Measurements from ENCODE around the gene COLEC11. TPM values are rescaled to one million over a fixed set of nuclear protein-coding genes. Genes with fewer than 3 reads are reported as not detected.

Gene COLEC11
- polyA plus RNA-seq, 1 donor (not counting 4 experiments of a cell fraction or from before 2014, with no cell fraction given) = not detected

DNA sequence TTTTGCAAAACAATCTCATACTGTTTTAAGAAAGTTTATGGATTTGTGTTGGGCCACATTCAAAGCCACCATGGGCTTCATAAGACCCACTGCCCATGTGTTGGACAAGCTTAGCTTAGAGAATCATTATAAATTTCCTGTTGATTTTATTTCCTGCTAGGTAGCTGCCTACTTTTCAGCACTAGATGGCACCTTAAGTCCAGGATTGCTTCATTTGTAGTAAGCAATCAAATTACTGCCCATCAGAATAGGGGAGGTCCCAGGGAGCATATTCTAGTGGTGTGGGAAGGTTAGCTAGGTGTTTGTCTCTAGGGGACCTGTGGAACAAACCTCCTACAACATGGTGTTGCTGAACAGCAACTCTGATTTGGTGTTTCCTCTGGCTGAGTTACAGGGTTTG is 97.5 kb downstream of the COLEC11 start:
- Histone ChIP-seq H3K4me1 (ENCODE audit: control insufficient read depth, extremely low read depth, insufficient read depth, low read length) (no peaks in the 10 kb centered on the region), H3K9me1 (ENCODE audit: control insufficient read depth, extremely low read depth, insufficient read depth, low read length) (no peaks in the 10 kb centered on the region), H3K27ac (ENCODE audit: control insufficient read depth, insufficient read depth, low read length) (no peak overlapping the region), H3K9me3 (ENCODE audit: control insufficient read depth, low read depth, low read length) (no peaks in the 10 kb centered on the region), H3K79me2 (ENCODE audit: control insufficient read depth, insufficient read depth, low read length) (no peaks in the 10 kb centered on the region), H2AFZ (ENCODE audit: control insufficient read depth, low read length) (no peak overlapping the region), H3K27me3 (ENCODE audit: control insufficient read depth, extremely low read depth, insufficient read depth, low read length) (no peaks in the 10 kb centered on the region), H3K36me3 (ENCODE audit: control insufficient read depth in 2 of 2, extremely low read depth in 1 of 2, insufficient read depth in 2 of 2, low read length in 2 of 2) (no peaks in the 10 kb centered on the region), H4K20me1 (ENCODE audit: control insufficient read depth, extremely low read depth, insufficient read depth, low read length) (no peaks in the 10 kb centered on the region), H3K9ac (ENCODE audit: control insufficient read depth, extremely low read depth, insufficient read depth, low read length) (no peak overlapping the region), H3K4me3 (ENCODE audit: control insufficient read depth in 2 of 3, extremely low read depth in 1 of 3, insufficient read depth in 2 of 3, low read depth in 1 of 3, low read length in 3 of 3) (no peak overlapping the region), H3K4me2 (ENCODE audit: control insufficient read depth, extremely low read depth, insufficient read depth, low read depth, low read length) (no peak overlapping the region)
- no peak for DNase-seq (ENCODE audit: low read depth, low spot score)
- dilution Hi-C loops (cut with MboI; ENCODE audit: extremely low pct_ligation_motif_present, low sequenced_read_pairs) = no loop called here
- FAIRE-seq = no peak
- TF ChIP-seq, protein P1, sequence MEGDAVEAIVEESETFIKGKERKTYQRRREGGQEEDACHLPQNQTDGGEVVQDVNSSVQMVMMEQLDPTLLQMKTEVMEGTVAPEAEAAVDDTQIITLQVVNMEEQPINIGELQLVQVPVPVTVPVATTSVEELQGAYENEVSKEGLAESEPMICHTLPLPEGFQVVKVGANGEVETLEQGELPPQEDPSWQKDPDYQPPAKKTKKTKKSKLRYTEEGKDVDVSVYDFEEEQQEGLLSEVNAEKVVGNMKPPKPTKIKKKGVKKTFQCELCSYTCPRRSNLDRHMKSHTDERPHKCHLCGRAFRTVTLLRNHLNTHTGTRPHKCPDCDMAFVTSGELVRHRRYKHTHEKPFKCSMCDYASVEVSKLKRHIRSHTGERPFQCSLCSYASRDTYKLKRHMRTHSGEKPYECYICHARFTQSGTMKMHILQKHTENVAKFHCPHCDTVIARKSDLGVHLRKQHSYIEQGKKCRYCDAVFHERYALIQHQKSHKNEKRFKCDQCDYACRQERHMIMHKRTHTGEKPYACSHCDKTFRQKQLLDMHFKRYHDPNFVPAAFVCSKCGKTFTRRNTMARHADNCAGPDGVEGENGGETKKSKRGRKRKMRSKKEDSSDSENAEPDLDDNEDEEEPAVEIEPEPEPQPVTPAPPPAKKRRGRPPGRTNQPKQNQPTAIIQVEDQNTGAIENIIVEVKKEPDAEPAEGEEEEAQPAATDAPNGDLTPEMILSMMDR (optimal IDR thresholded peaks at IDR 0.05 in 1 of 3, IDR thresholded peaks at IDR 0.05 in 1 of 3, conservative IDR thresholded peaks at IDR 0.05 in 1 of 3; ENCODE audit: extremely low read depth in 1 of 3, insufficient read depth in 2 of 3, low read length in 3 of 3) = peak; percentile 30 to 49 (median 47)
- no peak for TF ChIP-seq EZH2 (IDR thresholded peaks at IDR 0.05; ENCODE audit: low read length)

Small RNAs within 50 kb of the gene (small RNA-seq; reads per million reads assigned to genes)
- 0 reads per million in 3 experiments for gene TMSB4XP2 (ENCODE audit: insufficient read length in 3 of 3, low read depth in 3 of 3, low replicate concordance in 1 of 3)

Other genes starting within 250 kb of the COLEC11 start
- gene EIPR1, start 217.3 kb upstream of the COLEC11 start, polyA plus RNA-seq = 44.3 to 56.2 TPM (median 49.3 TPM) in 3 replicates
- gene TRAPPC12, start 215.4 kb upstream of the COLEC11 start, polyA plus RNA-seq = 41.4 to 53.6 TPM (median 44.2 TPM) in 3 replicates
- gene ADI1, start 75.6 kb upstream of the COLEC11 start, polyA plus RNA-seq = 29.0 to 47.4 TPM (median 38.5 TPM) in 3 replicates
- 11.2 to 17.3 TPM (median 15.3 TPM) in 3 replicates for gene RNASEH1, start 36.8 kb upstream of the COLEC11 start, polyA plus RNA-seq
- 1,344 to 1,663 TPM (median 1,410 TPM) in 3 replicates for gene RPS7, start 19.9 kb upstream of the COLEC11 start, polyA plus RNA-seq
- not detected in 3 replicates for gene ALLC, start 63.1 kb downstream of the COLEC11 start, polyA plus RNA-seq
- gene DCDC2C, start 108.5 kb downstream of the COLEC11 start, polyA plus RNA-seq = not detected in 3 replicates

All from keratinocyte (primary cell).